Neuronal stem cell (in vitro differentiated cells): ENCODE data around the gene FBL.

Experiments
- DNase-seq: peaks from one replicate; pipeline ENCODE4 v3.0.0-alpha.2; 2013; ENCODE audit warnings: low spot score
- H2AFZ ChIP-seq: one replicate; pipeline ENCODE4 v1.6.1; 2013; ENCODE audit warnings: mild to moderate bottlenecking, low read length, inconsistent platforms
- H2AK5ac ChIP-seq: 2 replicates; pipeline ENCODE4 v1.6.1; 2013; ENCODE audit warnings: low read depth, mild to moderate bottlenecking, inconsistent platforms, low read length, moderate library complexity, mixed read lengths
- H2BK120ac ChIP-seq: 2 replicates; pipeline ENCODE4 v1.6.1; 2013; ENCODE audit warnings: low read depth, mild to moderate bottlenecking, inconsistent platforms, low read length, moderate library complexity, mixed read lengths
- H2BK12ac ChIP-seq: one replicate; pipeline ENCODE4 v1.6.1; 2013; ENCODE audit warnings: low read length, inconsistent platforms
- H2BK15ac ChIP-seq: 2 replicates; pipeline ENCODE4 v1.6.1; 2013; ENCODE audit warnings: mild to moderate bottlenecking, low read length, inconsistent platforms, mixed read lengths
- H2BK5ac ChIP-seq: one replicate; pipeline ENCODE4 v1.6.1; 2013; ENCODE audit warnings: inconsistent platforms, mild to moderate bottlenecking, low read length, moderate library complexity
- H3K14ac ChIP-seq: one replicate; pipeline ENCODE4 v1.6.1; 2013; ENCODE audit warnings: low read length, inconsistent platforms
- H3K18ac ChIP-seq: 2 replicates; pipeline ENCODE4 v1.6.1; 2013; ENCODE audit warnings: low read length, inconsistent platforms
- H3K23ac ChIP-seq: 2 replicates; pipeline ENCODE4 v1.6.1; 2013; ENCODE audit warnings: low read depth, mild to moderate bottlenecking, mixed read lengths, low read length, inconsistent platforms; ENCODE audit not compliant: poor library complexity
- H3K27ac ChIP-seq: replicated peaks from 3 replicates; pipeline ENCODE4 v1.5.1; 2013; ENCODE audit warnings: low read length, inconsistent platforms
- H3K27me3 ChIP-seq, 3 experiments: 2 replicates each; pipeline ENCODE4 v1.6.1; 2013; ENCODE audit warnings: low read length in 3 of 3, mild to moderate bottlenecking in 2 of 3, inconsistent platforms in 1 of 3, low read depth in 1 of 3, mixed read lengths in 1 of 3, moderate library complexity in 1 of 3; ENCODE audit not compliant: control insufficient read depth in 3 of 3, insufficient read depth in 3 of 3
- H3K36me3 ChIP-seq, 2 donors: replicated peaks in 1 of 2; 2 replicates each; pipeline ENCODE4 v1.6.1; 2013; ENCODE audit warnings: low read length in 2 of 2; ENCODE audit not compliant: control insufficient read depth in 2 of 2, insufficient read depth in 2 of 2
- H3K4ac ChIP-seq: 2 replicates; pipeline ENCODE4 v1.6.1; 2013; ENCODE audit warnings: inconsistent platforms, mild to moderate bottlenecking, low read length, moderate library complexity
- H3K4me1 ChIP-seq, 2 donors: 1 replicate in 1 of 2; 2 replicates in 1 of 2; pipeline ENCODE4 v1.6.1; 2013; ENCODE audit warnings: low read length in 2 of 2, low read depth in 1 of 2; ENCODE audit not compliant: control insufficient read depth in 2 of 2, insufficient read depth in 1 of 2
- H3K4me2 ChIP-seq: one replicate; pipeline ENCODE4 v1.6.1; 2013; ENCODE audit warnings: mild to moderate bottlenecking, low read length, inconsistent platforms; ENCODE audit not compliant: insufficient read depth, poor library complexity, severe bottlenecking
- H3K4me3 ChIP-seq, 2 donors: 2 replicates each; pipeline ENCODE4 v1.5.1; 2013; ENCODE audit warnings: low read length in 2 of 2, mild to moderate bottlenecking in 2 of 2, inconsistent platforms in 1 of 2, moderate library complexity in 1 of 2
- H3K79me1 ChIP-seq: one replicate; pipeline ENCODE4 v1.6.1; 2013; ENCODE audit warnings: low read depth, mild to moderate bottlenecking, inconsistent platforms, low read length, moderate library complexity
- H3K9ac ChIP-seq: one replicate; pipeline ENCODE4 v1.6.1; 2013; ENCODE audit warnings: mild to moderate bottlenecking, low read depth, low read length, inconsistent platforms; ENCODE audit not compliant: poor library complexity
- H3K9me3 ChIP-seq, 2 donors: replicated peaks in 1 of 2; 2 replicates each; pipeline versions ENCODE3 to v1.6.1; 2013; ENCODE audit warnings: low read length in 2 of 2, mild to moderate bottlenecking in 2 of 2, inconsistent platforms in 1 of 2, low read depth in 1 of 2, mixed read lengths in 1 of 2, moderate library complexity in 1 of 2; ENCODE audit not compliant: control insufficient read depth in 2 of 2, insufficient read depth in 1 of 2
- H4K8ac ChIP-seq: one replicate; pipeline ENCODE4 v1.6.1; 2013; ENCODE audit warnings: low read depth, mild to moderate bottlenecking, inconsistent platforms, low read length, moderate library complexity
- H4K91ac ChIP-seq: one replicate; pipeline ENCODE4 v1.6.1; 2013; ENCODE audit warnings: low read length, low read depth, mild to moderate bottlenecking, inconsistent platforms; ENCODE audit not compliant: poor library complexity
- WGBS, 2 donors: extraction: QIAGEN DNeasy Blood & Tissue Kit; methylation state at CpG; one replicate each; pipeline ENCODE4 v1.1.7; 2013; ENCODE audit warnings: missing lambda C conversion rate in 2 of 2, mixed read lengths in 1 of 2; ENCODE audit not compliant: insufficient read length in 2 of 2, insufficient replicate concordance in 1 of 2; ENCODE audit errors: extremely low coverage in 2 of 2; 5-methylcytosine and 5-hydroxymethylcytosine counted together

Gene FBL

DNA sequence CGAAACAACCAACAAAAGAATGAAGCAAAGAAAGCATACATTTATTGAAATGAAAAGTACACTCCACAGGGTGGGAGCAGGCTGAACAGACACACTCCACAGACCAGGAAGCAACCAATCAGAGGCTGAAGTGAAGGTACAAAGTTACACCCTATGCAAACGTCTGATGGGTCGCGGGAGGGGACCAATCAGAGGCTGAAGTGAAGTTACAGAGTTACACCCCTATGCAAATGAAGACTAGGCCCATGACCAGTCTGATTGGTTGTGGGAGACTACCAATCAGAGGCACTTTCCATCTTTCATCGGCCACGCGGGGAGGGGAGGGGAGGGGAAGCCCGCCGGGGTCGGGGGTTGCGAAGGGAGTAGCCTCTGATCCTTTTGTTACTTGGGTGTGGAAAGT is 12.4 kb upstream of the FBL start:
- Histone ChIP-seq H3K27me3 (peaks cover 0 to 4% (median 0%) of the 10 kb centered on the region in 3 experiments), H2BK5ac (no peak overlapping the region), H2BK120ac (no peak overlapping the region), H4K91ac (no peak overlapping the region), H3K4me1 (no peaks in the 10 kb centered on the region), H3K4ac (no peak overlapping the region), H3K27ac (no peak overlapping the region), H4K8ac (no peak overlapping the region), H3K4me2 (no peak overlapping the region), H3K14ac (no peak overlapping the region), H3K23ac (no peak overlapping the region), H2BK12ac (no peak overlapping the region), H3K4me3 (no peak overlapping the region), H3K79me1 (no peaks in the 10 kb centered on the region), H2AK5ac (no peak overlapping the region), H3K9me3 (no peaks in the 10 kb centered on the region), H3K36me3 (no peaks in the 10 kb centered on the region), H3K9ac (no peak overlapping the region), H2AFZ (peak overlapping the region; percentile 65), H3K18ac (no peak overlapping the region), H2BK15ac (no peak overlapping the region)
- no CpG with 5 or more reads among the region's 11 CpGs for WGBS, 2 donors
- no peak for DNase-seq

DNA sequence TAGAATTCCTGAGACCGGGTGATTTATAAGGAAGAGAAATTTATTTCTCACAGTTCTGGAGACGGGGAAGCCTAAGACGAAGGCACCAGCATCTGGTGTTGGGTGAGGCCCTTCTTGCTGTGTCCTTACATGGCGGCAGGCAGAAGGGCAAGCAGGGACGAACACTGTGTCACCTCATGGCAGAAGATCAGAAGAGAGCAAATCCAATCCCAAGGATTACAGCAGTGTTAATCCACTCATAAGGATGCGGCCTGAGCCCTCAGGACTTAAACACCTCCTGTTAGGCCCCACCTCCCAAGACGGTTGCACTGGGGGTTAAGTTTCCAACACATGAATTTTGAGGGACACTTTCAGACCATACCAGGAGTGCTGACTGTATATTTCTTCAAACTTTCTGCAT is 6.7 kb upstream of the FBL start:
- Histone ChIP-seq H3K14ac (no peak overlapping the region), H3K27ac (no peak overlapping the region), H4K91ac (no peak overlapping the region), H3K4me3 (no peak overlapping the region), H3K9ac (no peak overlapping the region), H3K79me1 (no peaks in the 10 kb centered on the region), H2BK120ac (no peak overlapping the region), H3K4me2 (no peak overlapping the region), H2BK5ac (no peak overlapping the region), H3K23ac (no peak overlapping the region), H3K4ac (no peak overlapping the region), H2BK12ac (no peak overlapping the region), H2AFZ (no peak overlapping the region), H2AK5ac (no peak overlapping the region), H3K4me1 (no peaks in the 10 kb centered on the region), H3K27me3 (peaks cover 0 to 11% (median 0%) of the 10 kb centered on the region in 3 experiments), H3K9me3 (no peaks in the 10 kb centered on the region), H3K18ac (no peak overlapping the region), H2BK15ac (no peak overlapping the region), H4K8ac (no peak overlapping the region), H3K36me3 (no peaks in the 10 kb centered on the region)
- DNase-seq, result no peak
- WGBS, 2 donors, result no CpG with 5 or more reads among the region's 7 CpGs

DNA sequence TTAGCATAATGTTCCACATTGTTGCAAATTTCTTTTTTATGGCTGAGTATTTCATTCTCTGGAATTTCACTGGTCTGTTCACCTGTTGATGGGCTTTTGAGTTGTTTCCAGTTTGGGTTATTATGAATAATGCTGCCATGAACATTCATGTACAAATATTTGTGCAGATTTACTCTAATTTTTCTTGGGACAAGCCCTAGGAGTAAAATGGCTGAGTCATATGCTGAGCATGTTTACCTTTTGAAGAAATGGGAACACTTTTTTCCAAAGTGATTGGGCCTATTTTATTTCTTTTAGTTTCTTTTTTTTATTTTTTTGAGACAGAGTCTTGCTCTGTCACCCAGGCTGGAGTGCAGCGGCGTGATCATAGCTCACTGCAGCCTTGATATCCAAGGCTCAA is 4.7 kb upstream of the FBL start:
- H3K23ac ChIP-seq, result no peak overlapping the region
- H3K4me1 ChIP-seq, result peaks cover 5 to 9% of the 10 kb centered on the region in 2 donors
- H3K9me3 ChIP-seq, result no peaks in the 10 kb centered on the region
- DNase-seq, result no peak
- H3K18ac ChIP-seq, result no peak overlapping the region
- no peak overlapping the region for H3K4me2 ChIP-seq
- H3K4me3 ChIP-seq, result no peak overlapping the region
- H3K27me3 ChIP-seq, result peaks cover 0 to 11% (median 0%) of the 10 kb centered on the region in 3 experiments
- no peaks in the 10 kb centered on the region for H3K36me3 ChIP-seq
- H3K27ac ChIP-seq, result no peak overlapping the region
- no CpG with 5 or more reads among the region's 2 CpGs for WGBS, 2 donors
- H2BK12ac ChIP-seq, result no peak overlapping the region
- H2BK5ac ChIP-seq, result no peak overlapping the region
- H3K79me1 ChIP-seq, result peaks cover under 1% of the 10 kb centered on the region
- H3K14ac ChIP-seq, result no peak overlapping the region
- H4K8ac ChIP-seq, result no peak overlapping the region
- no peak overlapping the region for H2BK120ac ChIP-seq
- H3K4ac ChIP-seq, result no peak overlapping the region
- no peak overlapping the region for H4K91ac ChIP-seq
- no peak overlapping the region for H2AK5ac ChIP-seq
- H2BK15ac ChIP-seq, result no peak overlapping the region
- no peak overlapping the region for H3K9ac ChIP-seq
- no peak overlapping the region for H2AFZ ChIP-seq

DNA sequence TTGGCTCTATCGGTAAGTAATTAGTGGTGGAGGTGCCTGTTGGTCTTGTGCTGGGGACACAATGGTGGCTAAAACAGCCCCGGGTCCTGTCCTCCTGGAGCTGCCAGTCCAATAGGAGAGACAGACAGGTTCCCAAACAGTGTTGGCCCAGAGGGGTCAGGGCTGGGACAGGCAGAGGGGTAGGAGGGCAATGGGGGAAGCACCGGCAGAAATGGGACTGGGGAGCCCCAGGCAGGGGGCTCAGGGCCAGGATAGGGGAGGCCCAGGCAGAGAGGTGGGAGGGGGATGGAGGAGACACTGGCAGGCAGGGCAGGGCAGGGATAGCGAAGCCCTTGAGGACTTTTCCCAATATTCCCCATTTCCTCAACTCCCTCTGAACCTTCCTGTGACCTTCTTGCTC is 2.2 kb upstream of the FBL start:
- Histone ChIP-seq H2BK120ac (no peak overlapping the region), H3K4ac (no peak overlapping the region)

More for the DNA sequence above, 2.2 kb upstream of the FBL start:
- H3K9ac ChIP-seq, result no peak overlapping the region
- H3K14ac ChIP-seq, result no peak overlapping the region
- peak overlapping the region; percentile 53 for H2AFZ ChIP-seq
- no peak overlapping the region for H4K8ac ChIP-seq
- no CpG with 5 or more reads among the region's 4 CpGs for WGBS, 2 donors
- no peak overlapping the region for H2BK5ac ChIP-seq
- H3K27me3 ChIP-seq, result peaks cover 0 to 11% (median 0%) of the 10 kb centered on the region in 3 experiments
- no peaks in the 10 kb centered on the region for H3K9me3 ChIP-seq
- DNase-seq, result no peak
- H2BK12ac ChIP-seq, result no peak overlapping the region
- H2BK15ac ChIP-seq, result peak overlapping the region; percentile 24
- H3K79me1 ChIP-seq, result peaks cover 3% of the 10 kb centered on the region
- H3K4me2 ChIP-seq, result no peak overlapping the region
- no peak overlapping the region for H3K4me3 ChIP-seq
- no peak overlapping the region for H4K91ac ChIP-seq
- no peaks in the 10 kb centered on the region for H3K36me3 ChIP-seq
- H3K18ac ChIP-seq, result no peak overlapping the region
- no peak overlapping the region for H3K27ac ChIP-seq
- peaks cover 11 to 20% of the 10 kb centered on the region in 2 donors for H3K4me1 ChIP-seq
- no peak overlapping the region for H3K23ac ChIP-seq
- H2AK5ac ChIP-seq, result no peak overlapping the region
